Right kidney (tissue), 1 donor: Measurements from ENCODE around the gene TMEM233.
"Not testable (repeated sequence)": the region's sequence is repeated elsewhere in the genome, so short reads cannot be mapped to it uniquely, and the experiment has no call there.

Experiments
- DNase-seq: peaks from one replicate; pipeline ENCODE4 v3.0.0-alpha.2; 2016

The TMEM233 gene

DNA sequence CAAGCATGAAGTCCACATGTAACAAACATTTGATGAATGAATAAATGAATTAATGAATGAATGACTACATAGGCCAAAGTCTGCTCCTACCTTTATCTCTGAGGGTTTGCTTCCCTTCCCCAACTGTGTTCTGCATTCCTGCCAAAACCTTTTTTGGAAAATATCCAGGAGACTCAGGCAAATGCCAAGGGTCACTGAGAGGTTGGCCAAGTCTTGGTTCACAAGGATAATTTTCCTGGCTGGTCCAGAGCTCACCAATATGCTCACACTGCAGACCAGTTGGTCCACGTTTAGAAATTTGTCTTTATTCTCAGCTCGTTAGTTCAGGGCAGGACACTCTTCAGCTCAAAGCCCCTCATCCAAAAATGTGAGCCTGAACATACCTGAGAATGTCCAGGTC, 10.2 kb downstream of the TMEM233 start:
- no peak for DNase-seq

DNA sequence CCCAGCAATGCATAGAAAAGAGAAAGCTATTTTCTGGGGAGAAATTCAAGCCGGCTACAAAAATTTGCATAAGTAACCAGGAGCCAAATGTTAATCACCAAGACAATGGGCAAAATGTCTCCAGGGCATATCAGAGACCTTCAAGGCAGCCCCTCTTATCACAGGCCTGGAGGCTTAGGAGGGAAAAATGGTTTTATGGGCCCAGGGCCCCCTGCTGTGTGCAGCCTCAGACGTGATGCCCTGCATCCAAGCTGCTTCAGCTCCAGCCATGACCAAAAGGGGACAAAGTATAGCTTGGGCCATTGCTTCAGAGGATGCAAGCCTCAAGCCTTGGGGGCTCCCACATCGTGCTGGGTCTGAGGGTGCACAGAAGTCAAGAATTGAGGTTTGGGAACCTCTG, 15.8 kb downstream of the TMEM233 start:
- DNase-seq: no peak

DNA sequence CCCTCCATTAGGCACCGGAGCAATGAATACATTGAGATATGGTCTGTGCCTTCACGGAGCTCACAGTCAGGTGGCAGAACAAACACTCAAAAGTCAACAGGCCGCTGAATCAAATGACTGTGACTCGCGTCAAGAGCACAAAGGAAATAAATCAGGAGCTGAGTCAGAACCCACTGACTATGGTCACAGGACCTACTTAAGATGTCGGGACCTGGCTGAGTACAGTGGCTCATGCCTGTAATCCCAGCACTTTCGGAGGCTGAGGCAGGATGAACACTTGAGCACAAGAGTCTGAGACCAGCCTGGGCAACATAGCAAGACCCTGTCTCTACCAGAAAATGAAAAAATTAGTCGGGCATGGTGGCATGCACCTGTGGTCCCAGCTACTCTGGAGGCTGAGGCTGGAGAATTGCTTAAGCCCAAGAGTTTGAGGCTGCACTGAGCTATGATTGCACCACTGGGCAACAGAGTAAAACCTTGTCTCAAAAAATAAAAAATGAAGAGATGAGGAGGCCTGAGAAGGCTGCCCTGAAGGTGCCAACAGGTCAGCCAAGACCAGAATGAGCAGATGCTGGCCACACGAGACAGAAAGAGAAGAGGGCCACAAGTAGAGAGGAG, 19.9 kb downstream of the TMEM233 start:
- no peak for DNase-seq

DNA sequence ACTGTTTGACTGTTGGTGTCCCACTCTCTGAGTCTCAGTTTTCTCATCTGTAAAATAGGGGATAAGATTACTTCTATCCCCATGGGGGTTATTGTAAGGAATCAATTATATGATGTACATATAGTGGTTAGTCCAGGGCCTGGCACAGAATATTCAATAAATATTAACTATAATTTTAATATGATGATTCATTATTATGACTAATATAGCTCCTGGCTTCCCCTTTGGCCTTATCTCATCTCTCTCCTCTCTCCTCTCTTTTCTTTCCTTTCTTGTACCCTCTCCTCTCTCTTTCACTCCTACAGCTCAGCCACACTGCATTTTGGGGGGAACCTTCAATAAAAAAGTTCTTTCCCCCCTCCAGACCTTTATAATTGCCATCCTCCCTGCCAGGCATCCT, 21.1 kb downstream of the TMEM233 start:
- no peak for DNase-seq

DNA sequence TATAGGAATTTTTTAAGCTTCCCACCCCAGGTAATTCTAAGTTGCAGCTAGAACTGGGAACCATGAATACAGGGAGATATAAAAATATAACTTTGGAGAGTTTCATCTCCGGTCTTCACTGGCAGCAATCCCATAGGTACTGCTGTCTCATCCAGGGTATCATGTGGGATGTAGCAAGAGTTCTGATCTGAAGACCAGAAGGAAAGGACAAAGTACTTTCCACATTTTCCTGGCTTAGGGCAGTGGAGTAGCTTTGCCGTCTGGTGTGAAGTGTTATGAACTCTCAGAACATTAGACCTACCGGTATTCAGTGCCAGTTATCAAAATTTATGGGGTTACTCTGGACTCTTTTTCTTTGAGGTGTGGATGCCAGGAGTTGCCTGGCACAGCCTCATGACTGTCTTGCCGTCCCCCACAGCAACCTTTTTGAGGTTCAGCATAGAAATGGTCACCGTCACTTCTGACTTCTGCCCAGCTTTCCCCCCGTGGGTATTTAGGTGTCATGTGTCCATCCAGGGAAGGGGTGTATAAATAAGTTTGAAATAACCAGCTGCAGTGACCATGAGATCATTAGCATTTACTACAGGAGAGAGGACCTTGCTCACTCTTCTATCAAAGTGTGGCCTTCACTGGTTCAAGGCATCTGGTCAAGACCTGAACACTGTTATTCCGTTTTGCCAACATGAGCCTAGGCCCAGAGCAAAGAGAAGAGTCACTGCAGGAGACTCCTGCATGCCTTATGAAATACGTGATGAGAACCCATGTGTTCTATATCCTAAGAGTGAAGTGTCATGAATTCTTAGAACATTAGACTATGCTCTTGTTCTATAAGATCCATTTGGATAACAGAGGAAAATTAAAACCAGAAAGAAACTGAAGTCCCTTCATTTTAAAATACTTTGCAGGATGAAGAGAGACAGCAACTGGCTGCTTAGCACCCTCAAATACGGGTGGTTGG, 22.2 kb downstream of the TMEM233 start:
- DNase-seq: no peak

DNA sequence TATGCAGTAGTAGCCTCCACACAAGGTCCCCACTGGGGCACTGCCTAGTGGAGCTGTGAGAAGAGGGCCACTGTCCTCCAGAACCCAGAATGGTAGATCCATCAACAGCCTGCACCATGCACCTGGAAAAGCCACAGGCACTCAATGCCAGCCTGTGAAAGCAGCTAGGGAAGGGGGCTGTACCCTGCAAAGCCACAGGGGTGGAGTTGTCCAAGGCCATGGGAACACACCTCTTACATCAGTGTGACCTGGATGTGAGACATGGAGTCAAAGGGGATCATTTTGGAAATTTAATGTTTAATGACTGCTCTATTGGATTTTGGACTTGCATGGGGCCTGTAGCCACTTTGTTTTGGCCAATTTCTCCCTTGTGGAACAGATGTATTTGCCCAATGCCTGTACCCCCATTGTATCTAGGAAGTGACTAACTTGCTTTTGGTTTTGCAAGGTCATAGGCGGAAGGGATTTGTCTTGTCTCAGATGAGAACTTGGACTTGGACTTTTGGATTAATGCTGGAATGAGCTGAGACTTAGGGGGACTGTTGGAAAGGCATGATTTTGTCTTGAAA, 24.8 kb downstream of the TMEM233 start:
- not testable (repeated sequence) for DNase-seq

DNA sequence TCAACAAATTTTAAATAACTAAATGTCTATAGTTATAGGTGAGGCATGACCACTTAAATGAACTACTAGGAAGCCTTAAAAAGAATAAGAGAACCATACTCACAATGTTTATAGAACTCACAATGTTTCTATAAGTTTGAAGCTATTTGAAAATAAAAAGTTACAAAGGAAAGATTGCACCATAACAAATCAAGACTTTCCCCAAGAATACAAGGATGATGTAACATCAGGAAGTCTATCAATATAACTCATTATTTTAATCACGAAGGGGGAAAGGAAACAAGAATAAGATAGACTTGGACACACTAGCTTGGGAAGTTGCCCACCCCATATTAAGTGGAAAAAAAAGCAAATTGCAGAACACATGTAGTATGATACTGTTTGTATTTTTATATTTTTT, 26.9 kb downstream of the TMEM233 start:
- no peak for DNase-seq

DNA sequence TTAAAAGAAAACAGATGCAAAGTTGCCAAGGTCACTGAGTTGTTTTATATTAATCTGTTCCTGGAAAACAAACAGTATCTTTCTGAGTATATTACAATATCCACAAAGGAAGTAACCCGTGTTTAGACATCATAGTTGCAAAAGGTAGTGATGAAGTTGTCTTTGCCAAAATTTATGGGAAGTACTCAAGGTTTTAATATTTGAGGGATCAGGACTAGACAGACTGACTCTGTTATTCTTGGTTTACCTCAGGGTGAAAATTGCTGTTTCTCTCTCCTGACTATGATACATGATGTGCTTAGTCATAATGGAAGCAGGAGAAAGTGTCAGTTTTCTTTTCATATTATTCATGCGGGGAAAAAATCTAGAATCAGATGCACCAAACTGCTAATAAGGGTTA, 28.3 kb downstream of the TMEM233 start:
- no peak for DNase-seq

DNA sequence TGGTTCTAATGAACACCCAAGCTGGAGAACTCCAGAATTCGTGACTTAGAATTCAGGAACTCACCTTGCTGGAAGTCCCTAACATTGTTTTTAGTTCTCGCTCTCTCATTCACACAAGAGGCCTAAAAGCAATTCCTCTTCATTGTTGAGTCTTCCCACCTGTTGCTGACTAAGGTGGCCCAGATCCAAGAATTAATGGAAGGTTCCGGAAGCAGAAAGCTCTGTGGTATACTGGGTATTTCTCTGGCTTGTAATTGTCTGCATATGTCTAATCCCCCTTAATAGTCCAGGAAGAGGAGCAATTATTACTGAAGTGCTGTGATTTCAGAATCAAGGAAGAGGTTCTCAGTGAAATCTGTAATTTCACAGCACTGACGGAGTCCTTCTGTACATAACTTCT, 31.4 kb downstream of the TMEM233 start:
- DNase-seq: no peak

DNA sequence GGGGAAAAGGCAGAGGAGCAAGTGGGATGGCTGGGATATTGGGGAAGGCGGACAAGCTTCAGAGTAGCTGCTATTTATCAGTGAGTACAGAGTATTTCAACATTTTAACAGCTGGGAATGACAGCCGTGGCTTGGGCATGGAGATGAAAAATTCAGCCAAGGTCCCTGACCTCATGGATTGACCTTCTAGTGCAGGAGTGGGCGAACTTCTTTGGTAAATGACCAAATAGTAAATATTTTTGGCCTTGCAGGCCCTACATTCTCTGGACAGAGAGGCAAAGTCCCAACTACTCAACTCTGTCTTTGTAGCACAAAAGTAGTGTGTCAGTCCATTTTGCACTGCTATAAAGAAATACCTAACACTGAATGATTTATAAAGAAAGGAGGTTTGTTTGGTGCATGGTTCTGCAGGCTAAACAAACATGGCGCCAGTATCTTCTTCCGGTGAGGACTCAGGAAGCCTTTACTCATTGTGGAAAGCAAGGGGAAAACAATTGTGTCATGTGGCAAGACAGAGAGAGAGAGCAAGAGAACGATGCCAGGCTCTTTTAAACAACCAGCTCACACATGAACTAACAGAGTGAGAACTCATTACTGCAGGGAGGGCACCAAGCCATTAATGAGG, 33.6 kb downstream of the TMEM233 start:
- no peak for DNase-seq

DNA sequence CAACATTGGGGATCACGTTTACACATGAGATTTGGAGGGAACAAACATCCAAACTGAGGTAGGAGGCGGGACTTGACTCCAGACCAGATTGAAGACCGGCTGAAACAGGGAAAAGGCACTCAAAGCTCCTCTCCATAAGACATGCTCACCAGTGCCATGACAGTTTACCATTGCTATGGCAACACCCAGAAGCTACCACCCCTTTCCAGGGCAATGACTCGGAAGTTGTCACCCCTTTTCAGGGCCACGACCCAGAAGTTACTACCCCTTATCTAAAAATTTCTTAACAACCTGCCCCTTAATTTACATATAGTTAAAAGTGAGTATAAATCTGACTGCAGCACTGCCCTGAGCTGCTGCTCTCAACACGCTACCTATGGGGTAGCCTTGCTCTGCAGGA, 34.1 kb downstream of the TMEM233 start:
- DNase-seq: no peak

DNA sequence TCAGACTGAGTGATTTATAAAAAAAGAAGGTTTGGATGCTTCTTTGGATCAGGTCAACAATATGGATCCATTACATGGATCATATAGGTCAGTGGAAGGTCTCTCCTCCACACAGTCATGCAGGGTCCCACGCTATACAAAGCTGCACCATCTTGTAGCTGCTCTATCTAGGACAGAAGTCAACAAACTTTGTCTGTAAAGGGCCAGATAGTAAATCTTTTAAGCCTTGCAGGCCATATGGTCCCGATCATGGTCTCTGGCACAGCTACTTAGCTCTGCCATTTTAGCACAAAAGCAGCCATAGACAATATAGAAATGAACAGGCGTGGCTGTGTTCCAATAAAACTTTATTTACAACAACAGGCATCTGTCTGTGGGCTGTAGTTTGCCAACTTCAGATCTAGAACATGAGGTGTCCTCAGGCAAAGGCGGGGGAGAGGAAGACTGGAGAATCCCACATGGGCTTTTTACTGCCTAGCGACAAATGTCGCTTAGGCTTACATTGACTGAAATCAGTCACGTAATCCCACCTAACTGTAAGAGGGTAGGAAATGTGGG, 36.7 kb downstream of the TMEM233 start:
- no peak for DNase-seq

DNA sequence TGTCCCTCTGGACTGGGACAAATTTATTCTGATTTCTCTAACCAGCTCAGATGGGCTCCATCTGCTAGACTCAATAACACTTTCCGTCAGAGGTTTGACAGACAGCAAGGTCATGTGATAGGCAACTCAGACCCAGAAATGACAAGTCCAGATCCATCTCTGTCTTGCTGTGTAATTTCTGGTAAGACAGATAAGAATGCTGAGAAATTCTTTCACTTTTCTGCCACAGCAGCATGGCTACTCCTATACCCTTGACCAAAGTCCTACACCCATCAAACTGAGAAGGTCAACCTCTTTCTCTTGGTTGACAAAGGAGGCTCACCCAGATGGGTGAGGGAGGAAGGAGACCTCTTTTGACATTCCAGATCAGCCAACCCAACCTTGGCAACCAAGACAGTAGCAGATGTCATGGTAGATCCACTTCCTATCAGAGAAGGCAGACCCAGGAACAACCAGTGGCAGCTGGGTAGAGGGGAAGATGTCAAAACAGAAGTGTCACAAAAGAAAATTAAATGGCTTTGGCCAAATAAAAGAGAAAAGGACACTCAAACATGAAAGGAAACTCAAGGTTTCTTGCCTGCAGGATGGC, 37.5 kb downstream of the TMEM233 start:
- no peak for DNase-seq

DNA sequence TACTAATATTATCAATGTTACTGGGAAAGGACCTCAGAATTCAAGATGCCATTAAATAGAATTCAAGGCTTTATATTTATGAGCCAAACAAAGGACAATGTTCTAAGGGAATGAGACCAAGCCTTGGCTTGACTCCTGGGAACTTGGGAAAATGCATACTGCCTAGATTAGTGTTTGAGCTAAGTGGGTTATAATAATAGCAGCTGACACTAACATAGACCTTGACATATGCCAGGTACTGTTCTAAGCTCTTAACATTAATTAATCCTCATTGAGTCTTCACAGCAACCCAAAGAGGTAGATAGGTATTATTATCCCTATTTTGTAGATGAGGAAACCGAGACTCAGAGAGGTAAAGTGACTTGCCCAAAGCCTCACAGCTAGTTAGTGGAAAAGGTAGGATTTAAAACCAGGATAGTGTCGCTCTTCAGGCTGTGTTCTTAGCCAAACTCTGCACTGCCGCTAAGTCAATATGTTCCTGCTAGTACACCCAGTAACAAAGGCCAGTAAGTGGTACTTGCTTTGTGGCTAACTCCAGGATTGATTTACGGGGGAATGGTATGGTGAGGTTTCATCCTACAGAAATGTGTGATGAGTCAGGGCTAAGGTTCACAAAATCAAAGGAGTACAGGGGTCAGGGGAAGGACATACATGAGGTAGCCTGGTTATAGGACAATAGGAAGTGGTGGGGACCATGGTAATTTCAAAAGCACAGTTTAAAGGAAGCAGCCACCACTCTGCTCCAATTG, 38.5 kb downstream of the TMEM233 start:
- DNase-seq: no peak

DNA sequence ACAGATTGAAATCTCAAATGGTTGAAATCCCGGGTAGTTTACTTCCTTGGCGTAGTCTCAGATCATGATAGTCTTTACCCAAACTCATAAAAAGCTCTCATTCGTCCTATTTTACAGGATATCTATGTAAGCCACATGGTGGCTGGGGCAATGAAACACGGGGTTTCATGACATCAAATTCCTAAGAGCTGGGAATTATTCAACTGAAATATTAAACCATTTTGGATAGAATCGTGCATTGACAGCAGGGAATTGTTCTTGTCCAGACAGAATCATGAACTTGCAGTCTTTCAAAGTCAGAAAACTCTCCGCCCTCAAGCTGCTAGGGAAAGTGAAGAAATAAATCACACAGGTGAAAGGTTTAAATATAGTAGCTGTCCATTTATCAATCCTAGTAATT, 41.2 kb downstream of the TMEM233 start:
- no peak for DNase-seq

DNA sequence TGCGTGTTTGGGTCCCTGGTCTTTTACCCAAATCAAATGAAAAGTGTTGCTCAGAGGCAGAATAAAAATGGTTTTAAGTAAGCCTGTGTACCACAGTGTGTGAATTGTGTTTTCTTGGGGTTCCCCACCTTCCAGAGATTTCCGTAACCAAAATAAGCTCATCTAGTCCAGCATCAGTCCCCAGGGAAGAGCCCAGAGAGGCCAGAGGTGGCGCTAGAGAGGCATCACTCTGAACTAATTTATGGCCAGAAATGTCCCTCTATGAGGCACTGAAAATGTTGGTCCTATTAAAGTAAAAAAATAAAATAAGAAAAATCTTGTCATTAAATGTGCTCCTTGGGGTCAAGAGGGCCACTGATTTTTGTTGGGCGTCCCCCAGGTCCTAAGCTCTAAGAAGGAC, 49.4 kb downstream of the TMEM233 start:
- no peak for DNase-seq

DNA sequence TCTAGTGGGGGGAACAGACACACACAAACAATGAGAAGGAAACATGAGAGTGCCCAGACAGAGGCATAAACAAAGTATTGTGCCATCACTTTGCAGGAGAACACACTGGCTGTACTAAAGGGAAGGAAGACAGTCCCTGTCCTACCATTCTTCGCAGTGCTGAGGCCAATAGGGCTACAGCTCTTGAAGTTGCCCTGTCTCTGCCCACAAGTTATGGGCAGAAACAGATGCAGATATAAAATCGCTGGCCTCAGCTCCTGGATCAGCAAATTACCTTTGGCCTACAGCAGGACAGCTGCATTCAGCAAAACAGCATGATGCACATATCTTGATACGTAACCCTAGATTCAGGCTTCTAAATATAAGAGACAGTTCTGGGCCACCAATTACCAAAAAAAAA, 51.4 kb downstream of the TMEM233 start:
- DNase-seq: no peak

DNA sequence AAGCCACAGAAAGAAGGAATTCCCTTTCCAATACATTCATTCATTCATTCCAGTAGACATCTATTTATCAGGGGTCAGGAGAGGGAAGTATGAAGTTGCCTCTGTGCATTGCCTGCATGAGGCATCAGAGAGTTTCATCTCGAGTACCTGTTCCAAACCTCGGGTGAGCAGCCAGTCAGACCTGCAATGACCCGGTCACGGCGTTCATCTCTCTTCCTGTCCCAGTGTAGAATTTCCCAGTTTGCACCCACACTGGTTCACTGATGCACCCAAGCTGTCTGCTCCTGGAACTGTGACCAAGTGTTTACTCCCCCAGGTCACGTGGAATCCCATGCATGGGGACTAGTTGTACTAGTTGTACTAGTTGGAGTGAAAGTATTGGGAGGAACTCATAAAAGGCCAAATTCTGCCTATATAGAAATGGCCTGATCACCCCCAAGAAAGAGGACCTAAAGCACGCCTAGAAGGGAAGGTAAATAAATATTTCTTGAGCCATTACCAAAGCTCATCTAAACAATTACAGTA, 52.0 kb downstream of the TMEM233 start:
- no peak for DNase-seq

DNA sequence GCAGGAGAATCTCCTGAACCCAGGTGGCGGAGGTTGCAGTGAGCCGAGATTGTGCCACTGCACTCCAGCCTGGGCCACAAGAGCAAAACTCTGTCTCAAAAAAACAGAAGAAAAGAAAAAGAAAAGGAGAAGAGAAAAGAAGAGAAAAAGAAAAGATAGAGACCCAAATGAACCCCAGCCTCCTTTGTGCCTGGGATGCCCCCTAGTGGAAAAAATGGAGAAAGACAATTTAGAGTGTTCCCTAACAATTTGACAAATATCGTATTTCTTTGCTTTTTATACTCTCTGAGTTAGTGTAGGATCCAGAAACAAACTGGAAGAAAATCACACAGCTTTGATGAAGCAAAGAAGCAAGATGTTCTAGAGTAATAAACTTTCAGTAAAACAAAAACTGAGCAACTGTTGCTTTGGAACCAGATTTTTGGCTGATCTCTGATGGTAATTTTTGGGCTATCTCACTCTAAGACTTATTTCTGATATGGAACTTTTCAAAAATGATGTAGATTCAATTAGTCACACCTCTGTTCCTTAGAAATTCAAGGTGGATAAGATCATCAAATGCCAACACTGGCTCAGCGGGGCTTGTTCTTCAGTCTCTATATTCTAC, 55.7 kb downstream of the TMEM233 start:
- no peak for DNase-seq

DNA sequence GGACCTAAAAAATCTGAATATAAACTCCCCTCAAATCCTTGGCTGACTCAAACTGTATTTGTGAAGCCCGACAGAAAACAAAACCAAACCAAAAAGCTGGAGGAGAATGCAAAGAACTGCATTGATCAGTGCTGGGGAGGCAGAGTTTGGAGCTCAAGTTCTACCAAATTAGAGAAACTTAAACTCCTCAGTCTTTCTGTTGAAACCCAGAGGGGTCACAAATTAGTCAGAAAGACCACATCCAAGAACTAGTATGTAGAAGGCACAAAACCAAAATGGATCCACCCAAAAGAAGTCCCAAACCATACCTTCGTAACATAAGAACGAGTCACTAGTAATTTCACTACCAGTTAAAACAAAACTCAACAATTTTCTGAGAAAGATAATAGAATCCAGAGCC, 59.1 kb downstream of the TMEM233 start:
- DNase-seq: no peak

DNA sequence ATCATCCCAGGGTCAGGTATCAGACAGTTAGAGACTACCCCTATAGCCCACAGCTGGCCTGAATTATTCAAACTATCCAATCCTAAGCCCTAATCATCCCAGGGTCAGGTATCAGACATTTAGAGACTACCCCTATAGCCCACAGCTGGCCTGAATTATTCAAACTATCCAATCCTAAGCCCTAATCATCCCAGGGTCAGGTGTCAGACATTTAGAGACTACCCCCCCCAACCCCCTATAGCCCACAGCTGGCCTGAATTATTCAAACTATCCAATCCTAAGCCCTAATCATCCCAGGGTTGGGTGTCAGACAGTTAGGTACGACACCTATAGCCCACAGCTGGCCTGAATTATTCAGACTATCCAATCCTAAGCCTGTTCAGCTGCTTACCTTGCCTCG, 63.4 kb downstream of the TMEM233 start:
- not testable (repeated sequence) for DNase-seq
